HG03575 (cell line): ENCODE measurements around the gene DMAC2L.
"Not testable (repeated sequence)": the region's sequence is repeated elsewhere in the genome, so short reads cannot be mapped to it uniquely, and the experiment has no call there.

Experiments
- ATAC-seq: cut with Tn5 transposase; IDR thresholded peaks from one replicate; pipeline ENCODE4 v1.9.1; 2021; ENCODE audit not compliant: unreplicated experiment, insufficient number of reproducible peaks, low FRiP score; ENCODE audit errors: extremely low read depth

DMAC2L gene, protein sequence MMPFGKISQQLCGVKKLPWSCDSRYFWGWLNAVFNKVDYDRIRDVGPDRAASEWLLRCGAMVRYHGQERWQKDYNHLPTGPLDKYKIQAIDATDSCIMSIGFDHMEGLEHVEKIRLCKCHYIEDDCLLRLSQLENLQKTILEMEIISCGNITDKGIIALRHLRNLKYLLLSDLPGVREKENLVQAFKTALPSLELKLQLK

DNA sequence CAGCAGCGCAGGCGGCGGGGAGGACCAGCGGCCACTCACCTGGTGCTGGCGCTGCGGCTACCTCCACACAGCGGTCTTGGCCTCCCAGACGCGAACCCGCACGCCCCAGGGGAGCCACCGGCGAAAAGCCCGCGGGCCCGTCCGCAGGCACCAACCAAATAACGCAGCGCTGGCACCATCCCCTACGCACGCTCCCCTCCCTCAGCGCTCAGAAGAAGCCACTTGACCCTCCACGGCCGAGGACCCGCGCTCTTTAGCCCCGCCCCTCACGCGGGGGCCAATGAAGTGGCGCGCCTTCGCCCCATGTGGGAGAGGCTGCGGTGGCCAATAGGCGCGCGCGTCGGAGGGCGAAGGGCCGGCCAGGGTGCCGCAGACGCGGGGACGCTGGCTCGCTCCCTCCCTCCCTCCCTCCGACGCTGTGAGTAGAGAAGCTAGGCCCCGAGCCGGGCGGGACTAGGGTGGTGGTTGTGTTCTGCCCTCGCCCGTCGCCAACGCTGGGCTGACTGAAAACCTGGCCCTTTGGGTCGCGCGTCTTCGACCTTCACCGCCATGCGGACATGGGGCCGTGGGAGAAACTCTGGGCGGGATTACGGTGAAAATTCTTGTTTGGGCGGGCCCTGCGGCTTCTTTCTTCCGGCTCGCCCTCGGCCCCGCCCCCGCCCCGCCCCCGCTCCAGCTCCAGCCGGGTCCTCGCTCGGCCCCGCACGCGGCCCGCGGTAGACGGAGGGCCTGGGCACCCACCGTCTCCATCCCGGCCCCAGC, at the start of gene DMAC2L, which contains the start of gene L2HGDH:
DMAC2L (plus strand) TSS at position 353 of the 762 bp plus-strand sequence. CDS start 9,164 bp downstream, outside the sequence.
L2HGDH (minus strand) TSS at position 258 of the 762 bp plus-strand sequence; CDS start at position 179, 79 bp downstream.
- ATAC-seq: peak; percentile 53

DNA sequence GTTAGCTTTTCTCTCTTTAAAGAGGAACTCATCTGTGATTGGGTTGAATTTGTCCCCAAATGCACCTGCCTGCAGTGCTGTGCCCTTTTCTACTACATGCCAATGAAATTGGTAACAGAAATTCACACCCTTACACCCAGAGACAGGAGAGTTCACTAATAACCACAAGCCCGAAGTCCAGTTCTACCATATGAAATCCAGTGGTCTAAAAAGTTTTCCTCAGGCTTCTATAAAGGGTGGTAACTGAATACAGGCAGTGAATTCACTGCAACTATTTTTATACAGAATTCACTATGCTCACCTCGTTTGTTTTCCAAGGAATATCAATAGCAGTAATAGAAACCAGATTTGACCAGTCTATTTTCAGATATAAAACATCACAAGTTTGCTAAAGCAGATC, 49.3 kb upstream of the DMAC2L start:
- no peak for ATAC-seq

GRCh38 chr14:50263321-50263720, 48.8 kb upstream of the DMAC2L start:
- ATAC-seq: no peak

GRCh38 chr14:50265029-50265428, 47.1 kb upstream of the DMAC2L start:
- ATAC-seq: no peak

GRCh38 chr14:50270932-50271331, 41.2 kb upstream of the DMAC2L start:
- no peak for ATAC-seq

DNA sequence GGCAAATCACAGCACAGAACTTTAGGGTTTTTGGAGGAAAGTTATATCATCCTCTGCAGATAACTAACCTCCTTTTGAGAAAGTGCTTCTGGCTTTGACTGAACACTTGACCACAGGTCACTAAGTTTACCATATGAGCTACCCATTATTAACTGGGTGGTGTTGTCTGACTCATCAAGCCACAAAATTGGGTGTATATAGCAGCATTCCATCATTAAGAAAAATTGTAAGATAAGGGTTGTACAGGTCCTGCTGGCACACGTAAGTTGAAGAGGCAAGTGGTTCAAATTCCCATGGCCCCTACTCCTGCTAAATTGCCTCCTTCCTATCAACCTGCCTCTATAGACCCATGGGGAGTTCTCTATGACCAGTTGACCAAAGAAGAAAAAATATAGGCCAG, 39.6 kb upstream of the DMAC2L start:
- ATAC-seq: no peak

DNA sequence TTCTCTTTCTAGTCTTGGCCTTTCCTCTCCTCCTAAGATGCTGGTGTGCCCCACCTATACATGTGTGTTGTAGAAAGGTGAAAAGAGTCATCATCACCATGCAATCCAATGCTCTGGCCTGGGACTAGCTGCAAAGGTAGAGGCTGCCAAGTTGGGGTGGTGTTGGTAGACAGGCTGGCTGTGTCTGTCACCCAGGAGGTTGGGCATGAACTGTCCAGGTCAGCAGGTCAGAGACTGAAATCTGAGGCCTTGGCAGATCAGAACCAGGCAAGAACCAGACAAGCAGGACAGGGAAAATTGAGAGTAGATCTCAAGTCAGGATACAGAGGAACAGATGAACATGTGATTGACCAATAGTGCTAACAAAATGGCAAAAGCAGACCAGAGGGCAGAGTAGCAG, 26.3 kb upstream of the DMAC2L start:
- ATAC-seq: no peak

GRCh38 chr14:50288146-50288545, 24.0 kb upstream of the DMAC2L start:
- no peak for ATAC-seq

- no peak for ATAC-seq
Measured at GRCh38 chr14:50290306-50290705, 21.8 kb upstream of the DMAC2L start.

GRCh38 chr14:50299585-50299984, 12.5 kb upstream of the DMAC2L start:
- no peak for ATAC-seq

GRCh38 chr14:50301914-50302313, 10.2 kb upstream of the DMAC2L start:
- no peak for ATAC-seq

DNA sequence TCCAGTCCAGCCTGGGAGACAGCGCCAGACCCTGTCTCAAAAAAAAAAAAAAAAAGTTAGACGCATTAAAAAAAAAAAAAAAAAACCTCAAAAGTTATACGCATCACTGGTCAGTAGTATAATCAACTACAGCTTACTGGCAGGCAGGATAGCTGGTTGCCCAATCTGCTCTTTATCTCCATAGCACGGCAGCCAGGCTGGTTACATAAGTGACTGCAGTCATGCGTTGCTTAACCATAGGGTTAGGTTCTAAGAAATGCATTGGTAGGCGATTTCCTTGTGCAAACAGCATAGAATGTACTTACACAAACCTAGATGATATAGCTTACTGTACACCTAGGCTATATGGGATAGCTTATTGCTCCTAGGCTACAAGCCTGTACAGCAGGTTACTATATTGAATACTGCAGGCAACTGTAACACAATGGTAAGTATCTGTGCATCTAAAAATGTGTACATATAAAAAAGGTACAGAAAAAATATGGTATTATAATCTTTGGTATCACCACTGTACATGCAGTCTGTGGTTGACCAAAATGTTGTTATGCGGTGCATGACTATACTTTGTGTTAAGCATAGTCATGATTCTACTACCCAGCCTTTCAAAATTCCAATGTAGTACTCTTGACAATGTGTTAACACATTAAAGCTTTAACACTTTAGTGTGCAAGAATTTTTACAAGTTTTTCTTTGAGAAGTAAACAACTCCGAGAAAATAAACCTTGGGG, 8.2 kb upstream of the DMAC2L start:
- ATAC-seq: no peak

DNA sequence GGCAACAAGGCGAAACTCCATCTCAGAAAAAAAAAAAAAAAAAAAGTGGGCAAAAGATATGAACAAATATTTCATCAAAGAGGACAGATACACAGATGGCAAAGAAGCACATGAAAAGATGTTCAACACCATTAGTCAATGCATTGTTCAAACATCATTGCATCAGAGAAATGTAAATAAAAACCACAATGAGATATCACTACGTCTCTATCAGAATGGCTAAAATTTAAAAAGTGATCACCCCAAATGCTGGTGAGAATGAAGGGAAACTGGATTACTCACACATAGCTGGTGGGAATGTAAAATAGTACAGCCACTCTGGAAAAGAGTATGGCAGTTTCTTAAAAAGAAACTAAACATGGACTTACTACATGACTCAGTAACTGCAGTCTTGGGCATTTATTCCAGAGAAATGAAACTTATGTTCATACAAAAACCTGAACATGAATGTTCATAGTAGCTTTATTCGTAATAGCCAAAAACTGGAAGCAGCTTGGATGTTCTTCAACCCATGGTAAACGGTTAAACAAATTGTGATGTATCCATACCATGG, 3.7 kb upstream of the DMAC2L start:
- ATAC-seq: no peak

DNA sequence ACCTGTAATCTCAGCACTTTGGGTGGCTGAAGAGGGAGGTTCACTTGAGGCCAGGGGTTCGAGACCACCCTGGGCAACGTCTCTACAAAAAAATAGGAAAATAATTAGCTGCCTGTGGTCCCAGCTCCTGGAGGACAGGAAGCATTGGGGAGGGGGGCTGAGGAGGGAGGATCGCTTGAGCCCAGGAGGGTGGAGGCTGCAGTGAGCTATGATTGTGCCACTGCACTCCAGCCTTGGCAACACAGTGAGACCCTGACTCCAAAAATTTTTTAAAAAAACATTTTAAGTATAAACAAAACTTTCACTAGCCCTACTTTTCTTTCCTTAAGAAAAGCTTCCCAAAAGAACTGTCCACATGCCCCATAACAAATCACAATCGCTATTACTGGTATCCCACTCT, 1.7 kb upstream of the DMAC2L start:
- ATAC-seq: no peak

DNA sequence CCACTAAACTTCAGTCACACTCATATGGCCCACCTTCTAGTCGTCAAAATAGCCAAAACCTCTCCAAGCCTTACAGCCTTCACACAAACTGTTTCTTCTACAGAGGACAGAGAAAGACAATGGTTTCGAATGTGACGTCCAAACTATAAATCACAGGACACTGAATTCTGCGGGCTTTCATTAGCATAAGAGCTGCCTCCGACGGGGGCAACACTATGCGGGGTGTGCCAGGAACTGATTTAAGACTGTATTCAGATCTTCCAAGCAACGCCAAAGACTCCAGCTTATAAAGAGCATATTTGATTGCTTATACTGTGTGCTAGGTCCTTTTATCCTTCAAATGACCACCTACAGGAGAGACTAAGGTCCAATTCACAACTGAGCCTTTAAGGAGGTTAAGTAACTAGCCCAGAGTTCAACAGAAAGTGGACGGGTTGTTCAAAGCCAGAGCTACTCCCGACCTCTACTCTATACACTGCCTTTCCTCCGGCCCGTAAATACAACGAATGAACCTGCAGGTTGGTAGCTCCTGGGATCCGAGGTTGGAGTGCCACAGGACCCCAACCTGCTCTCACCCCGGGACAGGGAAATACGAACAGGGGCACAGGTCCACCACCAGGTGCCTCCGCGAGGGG, 670 bp upstream of the DMAC2L start:
- ATAC-seq: peak; percentile 19

DNA sequence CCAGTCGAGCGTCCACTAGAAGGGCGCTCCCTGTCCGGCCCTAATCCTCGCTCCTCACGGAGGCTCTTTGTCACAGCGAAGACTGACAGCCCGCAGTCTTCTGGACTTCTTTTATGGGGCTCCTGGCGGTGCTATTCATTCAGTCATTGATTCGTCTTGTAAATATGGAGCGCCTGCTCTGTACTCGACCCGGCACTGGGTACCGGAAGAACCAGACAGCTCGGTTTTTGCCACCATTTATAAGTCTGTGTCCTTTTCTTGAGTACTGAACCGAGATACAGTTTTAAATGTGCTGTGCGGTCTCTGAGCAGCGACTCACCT, 570 bp downstream of the DMAC2L start:
- peak; percentile 18 for ATAC-seq

- ATAC-seq: not testable (repeated sequence)
Measured at GRCh38 chr14:50314098-50314497, 2.0 kb downstream of the DMAC2L start.

- no peak for ATAC-seq
Measured at GRCh38 chr14:50318031-50318626, 6.0 kb downstream of the DMAC2L start.

DNA sequence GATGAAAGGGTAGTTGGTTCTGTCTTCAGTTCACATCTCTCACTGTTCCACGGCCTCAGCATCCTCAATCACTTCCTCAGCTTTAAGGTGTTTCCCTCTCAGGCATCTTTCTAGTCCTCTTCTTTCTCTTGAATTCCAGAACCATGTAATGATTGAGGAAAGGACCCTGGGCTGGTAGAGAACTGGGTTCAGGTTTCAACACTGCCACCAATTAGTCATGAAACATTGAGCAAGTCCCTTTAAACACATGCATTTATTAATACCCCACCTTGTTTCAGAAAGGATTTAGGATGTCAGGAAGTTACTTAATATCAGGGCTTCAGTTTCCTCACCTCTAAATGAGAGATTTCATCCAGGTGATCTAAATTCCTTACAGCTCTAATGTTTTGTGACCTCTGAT, 7.2 kb downstream of the DMAC2L start:
- ATAC-seq: no peak
